Vagina (tissue), 2 donors: ENCODE data around the gene LINC01488. TPM values are rescaled to one million over a fixed set of nuclear protein-coding genes. Genes with fewer than 3 reads are reported as not detected.

Experiments used
- DNase-seq, 2 donors: peaks; one replicate each; pipeline ENCODE4 v3.0.0-alpha.2; 2017; ENCODE audit errors: extremely low spot score in 2 of 2
- H3K27ac ChIP-seq: fragments of 200-600 bp; sonication (generic); one replicate; pipeline ENCODE4 v1.5.1; 2019
- H3K27me3 ChIP-seq: fragments of 200-600 bp; sonication (generic); one replicate; pipeline ENCODE4 v1.5.1; 2019
- H3K36me3 ChIP-seq, 2 donors: fragments of 200-600 bp; sonication (generic); one replicate each; pipeline ENCODE4 v1.5.1; 2017 to 2019
- H3K4me1 ChIP-seq: fragments of 200-600 bp; sonication (generic); one replicate; pipeline ENCODE4 v1.5.1; 2019
- H3K4me3 ChIP-seq, 2 donors: fragments of 200-600 bp; sonication (generic); 1 replicate in 1 of 2; 2 replicates in 1 of 2; pipeline ENCODE4 v1.5.1; 2016 to 2019
- H3K9me3 ChIP-seq: fragments of 200-600 bp; sonication (generic); one replicate; pipeline ENCODE4 v1.5.1; 2019
- CTCF ChIP-seq, 3 experiments: fragments of 450-650 bp in 2 of 3; fragments of 200-600 bp in 1 of 3; sonication (generic) in 1 of 3; IDR thresholded peaks; one replicate each; pipeline ENCODE4 v1.5.1; 2017 to 2019; ENCODE audit warnings: antibody characterized with exemption in 3 of 3, mild to moderate bottlenecking in 2 of 3, moderate library complexity in 2 of 3
- POLR2A ChIP-seq, 2 donors: fragments of 450-650 bp; IDR thresholded peaks; one replicate each; pipeline ENCODE4 v1.6.1; 2017; ENCODE audit warnings: antibody characterized with exemption in 2 of 2, mild to moderate bottlenecking in 2 of 2, moderate library complexity in 2 of 2
- POLR2AphosphoS5 ChIP-seq, 2 donors: sonication (generic); formaldehyde crosslinking; IDR thresholded peaks; one replicate each; pipeline ENCODE4 v1.9.0; 2017; ENCODE audit warnings: antibody characterized with exemption in 2 of 2, mild to moderate bottlenecking in 2 of 2, low read depth in 1 of 2; ENCODE audit not compliant: insufficient read depth in 1 of 2
- intact Hi-C: fragments of 100-400 bp; cut with DNase I; formaldehyde crosslinking; loops from one replicate; pipeline ENCODE4 v1.15.1; 2023
- total RNA-seq: library from RNA; depleted of rRNA; stranded (reverse); fragments of >200 nt; gene quantifications from one replicate; pipeline ENCODE4 v1.2.3, GENCODE V29; 2016

Gene LINC01488
- total RNA-seq, 1 donor from 2014 or later, result not detected

GRCh38 chr11:69513663-69514224 is 32.3 kb downstream of the LINC01488 start:
- Histone ChIP-seq H3K27me3 (no peaks in the 10 kb centered on the region), H3K4me3 (no peak overlapping the region), H3K9me3 (no peaks in the 10 kb centered on the region), H3K27ac (no peak overlapping the region), H3K36me3 (no peaks in the 10 kb centered on the region), H3K4me1 (no peaks in the 10 kb centered on the region)
- no peak for DNase-seq
- intact Hi-C loops, result no loop called here
- TF ChIP-seq POLR2AphosphoS5 (IDR thresholded peaks at IDR 0.05; ENCODE audit: insufficient read depth in 1 of 2, low read depth in 1 of 2) (no peak), CTCF (IDR thresholded peaks at IDR 0.05) (no peak), POLR2A (IDR thresholded peaks at IDR 0.05) (no peak)

GRCh38 chr11:69514771-69515170 is 33.3 kb downstream of the LINC01488 start:
- TF ChIP-seq POLR2AphosphoS5 (IDR thresholded peaks at IDR 0.05; ENCODE audit: insufficient read depth in 1 of 2, low read depth in 1 of 2) (no peak), CTCF (IDR thresholded peaks at IDR 0.05) (no peak), POLR2A (IDR thresholded peaks at IDR 0.05) (no peak)
- intact Hi-C loops, result no loop called here
- Histone ChIP-seq H3K27me3 (no peaks in the 10 kb centered on the region), H3K36me3 (no peaks in the 10 kb centered on the region), H3K4me3 (no peak overlapping the region), H3K9me3 (no peaks in the 10 kb centered on the region), H3K27ac (no peak overlapping the region), H3K4me1 (no peaks in the 10 kb centered on the region)
- DNase-seq, result no peak

- no peaks in the 10 kb centered on the region for H3K4me1 ChIP-seq
- no peaks in the 10 kb centered on the region for H3K27me3 ChIP-seq
- no peak overlapping the region for H3K27ac ChIP-seq
- H3K36me3 ChIP-seq, result no peaks in the 10 kb centered on the region
- no peaks in the 10 kb centered on the region for H3K9me3 ChIP-seq
- intact Hi-C loops, result no loop called here
- DNase-seq, result no peak
- no peak overlapping the region for H3K4me3 ChIP-seq
- TF ChIP-seq POLR2AphosphoS5 (IDR thresholded peaks at IDR 0.05; ENCODE audit: insufficient read depth in 1 of 2, low read depth in 1 of 2), result no peak
- TF ChIP-seq CTCF (IDR thresholded peaks at IDR 0.05), result no peak
- no peak for TF ChIP-seq POLR2A (IDR thresholded peaks at IDR 0.05)
These were observed 34.1 kb downstream of the LINC01488 start for GRCh38 chr11:69515271-69516245.

- TF ChIP-seq POLR2AphosphoS5 (IDR thresholded peaks at IDR 0.05; ENCODE audit: insufficient read depth in 1 of 2, low read depth in 1 of 2) (no peak), POLR2A (IDR thresholded peaks at IDR 0.05) (no peak), CTCF (IDR thresholded peaks at IDR 0.05) (no peak)
- intact Hi-C loops, result no loop called here
These were observed 35.1 kb downstream of the LINC01488 start for GRCh38 chr11:69516526-69516925.

More at GRCh38 chr11:69516526-69516925, 35.1 kb downstream of the LINC01488 start:
- H3K9me3 ChIP-seq, result no peaks in the 10 kb centered on the region
- no peaks in the 10 kb centered on the region for H3K4me1 ChIP-seq
- no peaks in the 10 kb centered on the region for H3K36me3 ChIP-seq
- DNase-seq, result no peak
- no peak overlapping the region for H3K4me3 ChIP-seq
- H3K27ac ChIP-seq, result no peak overlapping the region
- H3K27me3 ChIP-seq, result no peaks in the 10 kb centered on the region
